G401.6 (cell line): ENCODE data around the gene ABTB1.

Experiments
- FAIRE-seq: peaks from 2 replicates; lab custom pipeline; 2012; peaks lifted over from hg19 to GRCh38; lab: Jason Lieb, UNC

The ABTB1 gene

GRCh38 chr3:127722091-127722784 lies 49.5 kb downstream of the ABTB1 start:
- FAIRE-seq = no peak

GRCh38 chr3:127723011-127723567 lies 50.3 kb downstream of the ABTB1 start:
- FAIRE-seq = no peak

DNA sequence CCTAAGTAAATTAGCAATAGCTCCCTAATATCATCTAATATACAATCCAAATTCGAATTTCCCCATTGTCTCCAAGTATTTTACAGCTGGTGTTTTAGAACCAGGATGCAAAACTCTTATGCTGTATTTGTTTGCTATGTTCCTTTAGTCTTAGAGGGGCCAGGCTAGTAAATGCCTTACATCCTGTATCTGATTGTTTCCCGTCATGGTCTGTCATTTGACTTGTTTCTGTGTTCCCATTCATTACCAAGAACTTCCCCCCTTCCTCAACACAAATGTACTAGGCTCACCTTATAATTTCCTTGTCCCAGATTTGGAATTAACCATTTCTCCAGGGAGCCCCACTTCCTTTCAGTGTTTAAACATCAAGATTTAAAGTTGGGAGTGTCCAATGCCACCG lies 54.1 kb downstream of the ABTB1 start:
- no peak for FAIRE-seq

DNA sequence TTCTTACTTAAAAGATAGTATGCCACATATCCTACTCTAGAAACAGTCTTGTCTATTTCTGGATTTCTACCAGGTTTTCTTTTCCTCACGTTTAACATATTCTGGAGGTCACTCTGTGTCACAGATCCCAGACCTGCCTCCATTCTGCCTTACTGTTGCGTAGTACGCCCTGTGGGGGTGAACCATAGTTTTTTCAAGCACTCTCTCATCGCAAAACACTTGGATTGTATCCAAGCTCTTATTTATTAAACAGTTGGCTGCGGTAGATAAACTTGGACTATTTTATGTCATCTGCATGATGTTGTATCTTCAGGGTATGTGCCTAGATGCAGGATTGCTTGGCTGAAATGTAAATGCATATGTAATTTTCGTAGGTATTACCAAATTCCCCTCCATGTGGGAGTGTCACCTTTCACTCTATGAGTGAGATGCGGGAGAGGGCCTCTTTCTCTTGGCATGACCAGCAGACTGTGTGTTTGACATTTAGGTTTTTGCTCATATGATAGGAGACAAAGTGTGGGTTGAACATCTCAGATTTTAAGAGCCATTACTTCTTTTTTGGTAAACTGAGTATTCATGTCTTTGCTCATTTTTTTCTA lies 55.8 kb downstream of the ABTB1 start:
- FAIRE-seq = no peak

DNA sequence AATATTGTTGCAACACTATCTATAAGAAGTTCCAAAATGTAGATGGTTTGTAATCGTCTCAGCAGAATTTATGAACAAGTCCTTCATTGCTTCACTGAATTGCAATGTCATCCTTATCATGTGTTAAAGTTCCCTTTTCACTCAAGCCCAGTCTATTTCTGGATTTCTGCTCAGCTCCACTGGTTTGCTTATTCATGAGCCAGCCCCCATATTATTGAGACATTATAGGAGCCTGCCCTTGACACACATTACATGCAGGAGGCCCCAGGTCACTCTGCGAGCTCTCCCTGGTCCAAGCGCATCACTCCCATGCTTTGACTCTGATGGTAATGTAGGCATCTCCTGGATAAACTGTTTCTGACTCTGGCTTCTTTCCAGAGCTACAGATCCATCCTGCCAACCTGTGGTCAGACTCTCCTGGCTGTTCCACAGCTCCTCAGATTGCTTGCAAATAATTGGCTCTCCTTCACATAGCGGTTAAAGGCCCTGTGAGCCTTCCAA lies 56.9 kb downstream of the ABTB1 start:
- FAIRE-seq = no peak

DNA sequence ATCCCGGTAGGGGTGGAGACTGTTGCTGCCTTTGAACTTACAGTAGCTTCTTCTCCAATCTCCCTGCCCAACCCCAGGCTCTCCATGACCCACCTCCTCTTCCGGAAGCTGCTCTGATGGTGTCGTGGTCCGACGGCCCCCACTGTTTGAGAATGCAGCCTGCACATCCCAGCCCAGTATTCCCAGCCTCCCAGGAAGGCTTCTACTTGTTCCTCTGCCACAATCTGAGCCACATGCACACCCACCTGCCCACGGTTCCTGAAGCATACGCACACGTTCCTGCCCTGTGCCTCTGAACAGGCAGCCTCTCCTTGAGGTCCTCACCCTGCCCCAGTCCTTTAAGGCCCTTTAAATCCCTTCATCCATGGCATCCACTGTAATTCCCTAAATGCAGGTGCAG lies 57.4 kb downstream of the ABTB1 start:
- no peak for FAIRE-seq
